Left renal cortex interstitium (tissue), 4 donors: ENCODE data around the gene ELMO3. TPM values are rescaled to one million over a fixed set of nuclear protein-coding genes. Genes with fewer than 3 reads are reported as not detected.

Experiments used
- DNase-seq, 4 donors: peaks; one replicate each; pipeline ENCODE4 v3.0.0-alpha.2; 2013; ENCODE audit warnings: low read depth in 4 of 4, low spot score in 2 of 4, missing footprints in 1 of 4
- polyA plus RNA-seq, 4 donors: library from polyadenylated mRNA; unstranded; fragments of 120-200 nt; gene quantifications; one replicate each; pipeline ENCODE4 v1.2.1, GENCODE V29; 2013; ENCODE audit not compliant: insufficient read length in 4 of 4

ELMO3 gene
- polyA plus RNA-seq, 4 donors, result 5.7 to 7.7 (median 6.3) TPM

- no peak for DNase-seq
These were observed 19.4 kb upstream of the ELMO3 start for GRCh38 chr16:67179421-67180080.

- no peak for DNase-seq
These were observed 18.8 kb upstream of the ELMO3 start for GRCh38 chr16:67180166-67180565.

GRCh38 chr16:67181346-67181745, 17.6 kb upstream of the ELMO3 start:
- DNase-seq, result no peak

- no peak for DNase-seq
These were observed 16.6 kb upstream of the ELMO3 start for GRCh38 chr16:67182288-67182687.

DNA sequence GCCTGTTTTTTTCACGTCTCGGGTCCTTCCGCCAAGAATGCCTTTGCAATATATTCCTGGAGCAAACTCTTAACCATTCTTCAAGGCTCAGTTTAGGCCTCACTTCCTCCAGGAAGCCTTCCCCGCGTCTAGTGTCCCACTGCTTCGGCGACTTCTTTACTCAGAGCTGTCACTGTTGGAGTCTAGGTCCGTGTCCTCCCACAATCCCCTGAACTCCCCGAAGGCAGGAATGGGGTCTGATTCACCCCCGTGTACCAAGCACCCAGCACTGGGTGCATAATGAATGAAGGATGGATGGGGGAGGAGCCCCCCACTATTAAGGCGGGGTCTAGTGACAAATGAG, 15.7 kb upstream of the ELMO3 start:
- DNase-seq, result no peak

- peak; percentile 89 to 93 (median 90) for DNase-seq
These were observed 15.1 kb upstream of the ELMO3 start, which contains the start of gene MATCAP1 for GRCh38 chr16:67183627-67184452. Gene MATCAP1 (minus strand): TSS chr16:67183963. CDS start chr16:67180610, 3,353 bp downstream.

DNA sequence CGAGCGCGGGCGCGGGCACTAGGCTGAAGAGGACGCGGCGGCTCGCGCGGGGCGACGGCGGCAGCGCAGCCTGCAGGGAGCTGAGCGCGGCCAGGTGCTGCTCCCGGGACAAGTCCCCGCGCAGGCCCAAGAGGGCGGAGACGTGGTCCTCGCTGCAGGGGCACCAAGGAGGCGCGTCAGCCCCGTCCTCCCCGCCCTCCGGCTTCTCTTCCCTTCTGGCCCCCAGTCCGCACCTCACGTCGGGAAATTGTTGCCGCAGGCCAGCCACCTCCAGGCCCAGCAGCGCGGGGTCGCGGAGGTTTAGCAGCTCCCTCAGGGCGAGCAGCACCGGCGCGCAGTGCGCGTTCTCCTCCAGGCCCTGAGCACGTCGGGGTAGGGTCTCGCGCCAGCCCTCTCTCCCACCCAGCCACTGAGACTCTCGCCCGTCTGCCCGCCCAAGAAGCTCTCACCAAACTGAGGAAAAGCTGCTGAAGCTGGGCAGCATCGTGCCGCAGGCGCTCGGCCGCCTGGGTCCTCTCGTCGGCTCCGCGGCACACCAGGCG, 14.4 kb upstream of the ELMO3 start:
- DNase-seq, result no peak

- DNase-seq, result peak in 2 of 4 donors; percentile 72 to 89
These were observed 13.8 kb upstream of the ELMO3 start for GRCh38 chr16:67184995-67185650.

- DNase-seq, result no peak
These were observed 13.2 kb upstream of the ELMO3 start for GRCh38 chr16:67185651-67186134.

DNA sequence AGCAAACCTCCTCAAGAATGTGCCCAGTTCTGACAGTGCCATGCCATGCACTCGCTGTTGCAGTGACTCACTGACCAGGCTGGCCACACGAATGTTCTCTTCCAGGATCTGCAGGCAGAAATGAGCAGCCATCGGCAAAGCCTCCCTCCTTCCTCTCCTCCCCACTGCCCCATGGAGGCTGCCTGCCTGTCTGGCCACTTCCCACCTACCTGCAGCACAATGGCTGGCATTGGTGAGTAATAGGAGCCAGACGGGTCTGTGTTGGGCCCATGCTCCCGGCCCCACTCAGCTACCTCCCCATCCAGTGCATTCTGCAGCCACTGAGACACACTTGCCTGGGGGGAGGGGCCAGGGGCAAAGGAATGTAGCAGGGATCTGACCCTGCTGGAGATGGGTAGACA, 12.4 kb upstream of the ELMO3 start:
- no peak for DNase-seq

DNA sequence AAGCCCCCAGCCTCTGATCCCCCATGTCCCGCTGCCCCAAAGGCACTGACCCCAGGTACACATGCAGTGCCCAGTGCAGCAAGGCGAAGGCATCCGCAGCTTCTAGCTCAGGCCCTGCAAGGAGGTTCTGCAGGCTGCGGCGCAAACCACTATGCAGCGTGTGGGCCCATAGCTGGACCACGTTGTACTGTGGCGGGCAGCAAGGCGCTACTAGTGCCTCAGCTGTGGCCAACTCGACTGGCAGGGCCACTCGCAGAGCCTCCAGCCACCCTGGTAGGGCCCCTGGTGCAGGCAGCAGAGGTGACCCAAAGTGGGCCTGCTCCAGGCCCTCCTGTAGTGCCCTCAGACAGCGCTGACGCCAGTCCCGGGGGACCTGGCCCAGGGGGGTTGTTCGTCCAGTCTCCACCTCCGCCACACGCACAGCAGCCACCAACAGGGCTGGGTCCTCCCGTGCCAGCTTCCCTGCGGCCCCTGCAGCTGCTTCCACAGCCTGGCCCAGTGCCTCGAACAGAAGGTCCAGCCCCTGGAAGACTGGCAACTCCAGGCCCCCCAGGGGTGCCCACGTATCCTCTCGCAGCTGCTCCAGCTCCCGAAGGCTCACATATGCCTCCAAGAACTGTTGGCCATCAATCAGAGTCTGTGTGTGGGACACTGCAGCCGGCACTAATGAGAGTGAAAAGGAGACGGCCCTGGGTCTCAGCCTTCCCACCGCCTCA, 11.6 kb upstream of the ELMO3 start:
- DNase-seq, result no peak

DNA sequence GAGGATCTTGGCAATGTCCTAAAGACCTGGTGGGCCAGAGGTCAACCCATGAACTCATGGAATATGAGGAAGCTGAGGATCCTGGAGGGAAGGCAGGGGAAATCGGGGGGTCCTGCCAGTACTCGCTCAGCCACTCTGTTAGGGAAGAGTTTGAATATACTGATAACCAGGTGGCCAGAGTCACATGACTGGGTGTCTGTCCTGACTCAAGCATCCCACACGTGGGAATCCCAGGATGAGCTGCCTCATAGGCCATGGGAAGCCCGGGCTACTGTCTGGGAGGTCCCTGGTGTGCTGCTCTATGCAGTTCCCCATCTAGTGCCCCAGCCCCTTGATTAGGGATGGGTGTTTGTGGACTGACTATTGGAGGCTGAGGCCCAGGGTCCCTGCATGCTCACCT, 10.6 kb upstream of the ELMO3 start:
- no peak for DNase-seq

- DNase-seq, result no peak
These were observed 10.1 kb upstream of the ELMO3 start for GRCh38 chr16:67188798-67189197.

- no peak for DNase-seq
These were observed 8.9 kb upstream of the ELMO3 start, which contains the start of gene EXOC3L1 for GRCh38 chr16:67190041-67190440. Gene EXOC3L1 (minus strand): TSS chr16:67190136. CDS start chr16:67189676, 460 bp downstream.

GRCh38 chr16:67190448-67191399, 8.2 kb upstream of the ELMO3 start:
- DNase-seq, result no peak

GRCh38 chr16:67191411-67191994, 7.4 kb upstream of the ELMO3 start:
- no peak for DNase-seq

GRCh38 chr16:67191995-67192681, 6.8 kb upstream of the ELMO3 start, which contains the start of gene E2F4:
Gene E2F4 (plus strand): TSS chr16:67192155. CDS start chr16:67192228, 73 bp downstream.
- DNase-seq, result peak in 3 of 4 donors; percentile 69 to 79 (median 76)

GRCh38 chr16:67192781-67193361, 6.1 kb upstream of the ELMO3 start:
- DNase-seq, result no peak
